Uterus (tissue), 2 donors: ENCODE data around the gene IL36G.

Experiments
- POLR2A ChIP-seq, 2 donors: fragments of 450-650 bp; IDR thresholded peaks; one replicate each; pipeline ENCODE4 v1.6.1; 2016; ENCODE audit warnings: antibody characterized with exemption in 2 of 2, mild to moderate bottlenecking in 1 of 2, moderate library complexity in 1 of 2
- TF ChIP-seq, protein P1 (sequence below), 4 experiments: fragments of 200-600 bp in 2 of 4; fragments of 450-650 bp in 2 of 4; sonication (generic) in 2 of 4; IDR thresholded peaks; one replicate each; pipeline ENCODE4 v1.5.1; 2016 to 2019; ENCODE audit warnings: antibody characterized with exemption in 4 of 4, mild to moderate bottlenecking in 2 of 4, moderate library complexity in 1 of 4

GRCh38 chr2:113034016-113034415 is 56.2 kb downstream of the IL36G start:
- TF ChIP-seq, protein P1, sequence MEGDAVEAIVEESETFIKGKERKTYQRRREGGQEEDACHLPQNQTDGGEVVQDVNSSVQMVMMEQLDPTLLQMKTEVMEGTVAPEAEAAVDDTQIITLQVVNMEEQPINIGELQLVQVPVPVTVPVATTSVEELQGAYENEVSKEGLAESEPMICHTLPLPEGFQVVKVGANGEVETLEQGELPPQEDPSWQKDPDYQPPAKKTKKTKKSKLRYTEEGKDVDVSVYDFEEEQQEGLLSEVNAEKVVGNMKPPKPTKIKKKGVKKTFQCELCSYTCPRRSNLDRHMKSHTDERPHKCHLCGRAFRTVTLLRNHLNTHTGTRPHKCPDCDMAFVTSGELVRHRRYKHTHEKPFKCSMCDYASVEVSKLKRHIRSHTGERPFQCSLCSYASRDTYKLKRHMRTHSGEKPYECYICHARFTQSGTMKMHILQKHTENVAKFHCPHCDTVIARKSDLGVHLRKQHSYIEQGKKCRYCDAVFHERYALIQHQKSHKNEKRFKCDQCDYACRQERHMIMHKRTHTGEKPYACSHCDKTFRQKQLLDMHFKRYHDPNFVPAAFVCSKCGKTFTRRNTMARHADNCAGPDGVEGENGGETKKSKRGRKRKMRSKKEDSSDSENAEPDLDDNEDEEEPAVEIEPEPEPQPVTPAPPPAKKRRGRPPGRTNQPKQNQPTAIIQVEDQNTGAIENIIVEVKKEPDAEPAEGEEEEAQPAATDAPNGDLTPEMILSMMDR (IDR thresholded peaks at IDR 0.05), result no peak
- no peak for TF ChIP-seq POLR2A (IDR thresholded peaks at IDR 0.05)
